SU-DHL-6 (cell line): ENCODE results near the gene GPR87.

Experiments used
- CTCF ChIP-seq: fragments of 200-600 bp; sonication (generic); IDR thresholded peaks from one replicate; pipeline ENCODE4 v1.5.1; 2017; ENCODE audit warnings: antibody characterized with exemption, mild to moderate bottlenecking, low read length, moderate library complexity; ENCODE audit not compliant: insufficient read depth, poor library complexity, severe bottlenecking
- EZH2phosphoT487 ChIP-seq: fragments of 200-600 bp; sonication (generic), shearing (Covaris generic); conservative IDR thresholded peaks from 2 replicates; pipeline ENCODE4 v1.6.1; 2018; ENCODE audit warnings: mild to moderate bottlenecking, antibody characterized with exemption, low read length, moderate library complexity, mixed read lengths

GRCh38 chr3:151262871-151263525, 53.6 kb downstream of the GPR87 start:
- no peak for TF ChIP-seq CTCF
- TF ChIP-seq EZH2phosphoT487: no peak
